SK-N-SH treated with all-trans-retinoic acid at 6 μM for 48 hours (cell line): ENCODE data around the gene ST6GALNAC3.
"Not testable (repeated sequence)": the region's sequence is repeated elsewhere in the genome, so short reads cannot be mapped to it uniquely, and the experiment has no call there.

ENCODE experiments used
- ATAC-seq: fragments of 200-7000 bp; cut with Tn5 transposase; 3 replicates; pipeline ENCODE4 v1.9.1; 2020; ENCODE audit warnings: mild to moderate bottlenecking, moderate library complexity
- ARNTL ChIP-seq: fragments of 450-650 bp; formaldehyde crosslinking; IDR thresholded peaks from 2 replicates; pipeline ENCODE4 v1.5.0; 2020; ENCODE audit warnings: low read depth, mild to moderate bottlenecking, moderate library complexity, borderline replicate concordance
- BACH2 ChIP-seq: fragments of 250-450 bp; sonication (Bioruptor Pico); IDR thresholded peaks from 2 replicates; pipeline ENCODE4 v1.9.0; 2021; ENCODE audit warnings: mild to moderate bottlenecking, borderline replicate concordance
- CREB5 ChIP-seq: fragments of 250-450 bp; sonication (Bioruptor Pico); IDR thresholded peaks from 2 replicates; pipeline ENCODE4 v1.5.1; 2020; ENCODE audit warnings: low read depth, mild to moderate bottlenecking, moderate library complexity
- CSRNP3 ChIP-seq: fragments of 250-450 bp; sonication (Bioruptor Pico); IDR thresholded peaks from 2 replicates; pipeline ENCODE4 v1.5.1; 2021; ENCODE audit warnings: mild to moderate bottlenecking, moderate library complexity
- ESRRG ChIP-seq: fragments of 250-450 bp; sonication (Bioruptor Pico); IDR thresholded peaks from 2 replicates; pipeline ENCODE4 v1.6.1; 2021; ENCODE audit warnings: mild to moderate bottlenecking
- GLIS3 ChIP-seq: fragments of 250-450 bp; sonication (Bioruptor Pico); IDR thresholded peaks from 2 replicates; pipeline ENCODE4 v1.5.0; 2020; ENCODE audit warnings: mild to moderate bottlenecking, moderate library complexity
- ISL1 ChIP-seq: fragments of 250-450 bp; sonication (Bioruptor Pico); IDR thresholded peaks from 2 replicates; pipeline ENCODE4 v2.1.2; 2022; ENCODE audit warnings: mild to moderate bottlenecking, moderate library complexity
- OSR1 ChIP-seq: fragments of 250-450 bp; sonication (Bioruptor Pico); IDR thresholded peaks from 2 replicates; pipeline ENCODE4 v1.8.0; 2022; ENCODE audit warnings: moderate library complexity, mild to moderate bottlenecking, inconsistent platforms
- PPARA ChIP-seq: fragments of 250-450 bp; sonication (Bioruptor Pico); IDR thresholded peaks from 2 replicates; pipeline ENCODE4 v1.5.0; 2020; ENCODE audit warnings: mild to moderate bottlenecking, borderline replicate concordance
- SNAI2 ChIP-seq: fragments of 250-450 bp; sonication (Bioruptor Pico); IDR thresholded peaks from 2 replicates; pipeline ENCODE4 v1.5.0; 2020; ENCODE audit warnings: mild to moderate bottlenecking, moderate library complexity
- TCF4 ChIP-seq: fragments of 250-450 bp; sonication (Bioruptor Pico); IDR thresholded peaks from 2 replicates; pipeline ENCODE4 v1.8.0; 2021; ENCODE audit warnings: mild to moderate bottlenecking, moderate library complexity, borderline replicate concordance
- TOX ChIP-seq: fragments of 250-450 bp; sonication (Bioruptor Pico); IDR thresholded peaks from 2 replicates; pipeline ENCODE4 v1.8.0; 2021; ENCODE audit warnings: mild to moderate bottlenecking, moderate library complexity, borderline replicate concordance
- TSHZ2 ChIP-seq: fragments of 250-450 bp; sonication (Bioruptor Pico); IDR thresholded peaks from 2 replicates; pipeline ENCODE4 v1.5.0; 2020; ENCODE audit warnings: mild to moderate bottlenecking, moderate library complexity
- ZC3H10 ChIP-seq: fragments of 250-450 bp; sonication (Bioruptor Pico); IDR thresholded peaks from 2 replicates; pipeline ENCODE4 v1.5.1; 2021; ENCODE audit warnings: mild to moderate bottlenecking, moderate library complexity
- ZFP3 ChIP-seq: fragments of 250-450 bp; sonication (Bioruptor Pico); IDR thresholded peaks from 2 replicates; pipeline ENCODE4 v1.5.0; 2020; ENCODE audit warnings: mild to moderate bottlenecking, moderate library complexity
- ZFP30 ChIP-seq: fragments of 450-650 bp; formaldehyde crosslinking; IDR thresholded peaks from 2 replicates; pipeline ENCODE4 v1.5.0; 2022; ENCODE audit warnings: mild to moderate bottlenecking, moderate library complexity
- ZNF565 ChIP-seq: fragments of 450-650 bp; formaldehyde crosslinking; conservative IDR thresholded peaks from 2 replicates; pipeline ENCODE4 v1.5.0; 2020; ENCODE audit warnings: low read depth, mild to moderate bottlenecking, moderate library complexity
- ZNF8 ChIP-seq: fragments of 450-650 bp; formaldehyde crosslinking; IDR thresholded peaks from 2 replicates; pipeline ENCODE4 v1.5.0; 2020; ENCODE audit warnings: mild to moderate bottlenecking, moderate library complexity
- TF ChIP-seq, protein P1 (sequence below): fragments of 250-450 bp; sonication (Bioruptor Pico); IDR thresholded peaks from 2 replicates; pipeline ENCODE4 v1.8.0; 2021; ENCODE audit warnings: low read depth, mild to moderate bottlenecking, moderate library complexity, borderline replicate concordance

Gene ST6GALNAC3

GRCh38 chr1:76242587-76242986, 168.0 kb downstream of the ST6GALNAC3 start:
- not testable (repeated sequence) for ATAC-seq
- TF ChIP-seq ZNF8 (CRISPR knock-in tag) = peak; percentile 79
- TF ChIP-seq, all 23 proteins: peak for 1; not testable (repeated sequence) for 22

GRCh38 chr1:76247261-76247852, 172.8 kb downstream of the ST6GALNAC3 start:
- ATAC-seq = no peak
- no peak for TF ChIP-seq TSHZ2 (CRISPR knock-in tag)
- no peak for TF ChIP-seq TCF4 (CRISPR knock-in tag)
- no peak for TF ChIP-seq ZFP3 (CRISPR knock-in tag)
- TF ChIP-seq ZFP30 (CRISPR knock-in tag) = no peak
- TF ChIP-seq ESRRG = no peak
- TF ChIP-seq CREB5 (CRISPR knock-in tag) = no peak
- no peak for TF ChIP-seq TOX
- no peak for TF ChIP-seq ZC3H10 (CRISPR knock-in tag)

GRCh38 chr1:76250271-76250670, 175.7 kb downstream of the ST6GALNAC3 start:
- no peak for ATAC-seq
- TF ChIP-seq PPARA (no peak), ZFP30 (CRISPR knock-in tag) (no peak), ZFP3 (CRISPR knock-in tag) (no peak), BACH2 (CRISPR knock-in tag) (no peak), CREB5 (CRISPR knock-in tag) (no peak), CSRNP3 (CRISPR knock-in tag) (no peak), SNAI2 (CRISPR knock-in tag) (no peak)
- TF ChIP-seq, protein P1, sequence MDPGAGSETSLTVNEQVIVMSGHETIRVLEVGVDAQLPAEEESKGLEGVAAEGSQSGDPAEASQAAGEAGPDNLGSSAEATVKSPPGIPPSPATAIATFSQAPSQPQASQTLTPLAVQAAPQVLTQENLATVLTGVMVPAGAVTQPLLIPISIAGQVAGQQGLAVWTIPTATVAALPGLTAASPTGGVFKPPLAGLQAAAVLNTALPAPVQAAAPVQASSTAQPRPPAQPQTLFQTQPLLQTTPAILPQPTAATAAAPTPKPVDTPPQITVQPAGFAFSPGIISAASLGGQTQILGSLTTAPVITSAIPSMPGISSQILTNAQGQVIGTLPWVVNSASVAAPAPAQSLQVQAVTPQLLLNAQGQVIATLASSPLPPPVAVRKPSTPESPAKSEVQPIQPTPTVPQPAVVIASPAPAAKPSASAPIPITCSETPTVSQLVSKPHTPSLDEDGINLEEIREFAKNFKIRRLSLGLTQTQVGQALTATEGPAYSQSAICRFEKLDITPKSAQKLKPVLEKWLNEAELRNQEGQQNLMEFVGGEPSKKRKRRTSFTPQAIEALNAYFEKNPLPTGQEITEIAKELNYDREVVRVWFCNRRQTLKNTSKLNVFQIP (CRISPR knock-in tag) = no peak

DNA sequence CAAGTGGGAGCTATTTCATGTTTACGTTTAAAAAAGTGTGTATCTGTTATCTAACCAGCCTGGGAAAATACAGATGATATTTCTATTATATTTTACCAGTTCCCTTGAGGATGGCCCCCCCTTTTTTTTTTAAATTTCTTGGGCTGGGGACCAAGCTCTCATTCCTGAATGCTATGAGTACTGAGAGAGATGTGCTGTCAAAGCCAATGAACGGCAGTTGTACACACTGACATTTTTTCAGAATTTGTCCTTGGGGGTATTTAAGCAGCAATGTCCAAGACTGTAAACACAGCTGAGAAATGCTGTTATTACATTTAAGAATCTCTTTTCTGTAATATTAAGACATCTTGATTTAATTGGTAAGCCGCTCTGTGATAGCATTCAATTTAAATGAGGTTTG, 177.9 kb downstream of the ST6GALNAC3 start:
- no peak for TF ChIP-seq ARNTL (CRISPR knock-in tag)
- no peak for TF ChIP-seq GLIS3 (CRISPR knock-in tag)
- no peak for TF ChIP-seq ZNF565 (CRISPR knock-in tag)
- TF ChIP-seq ZC3H10 (CRISPR knock-in tag) = no peak
- no peak for TF ChIP-seq TOX
- no peak for TF ChIP-seq ESRRG
- TF ChIP-seq TCF4 (CRISPR knock-in tag) = no peak
- no peak for TF ChIP-seq BACH2 (CRISPR knock-in tag)
- no peak for TF ChIP-seq ISL1 (CRISPR knock-in tag)
- TF ChIP-seq OSR1 (CRISPR knock-in tag) = no peak
- TF ChIP-seq TSHZ2 (CRISPR knock-in tag) = no peak
- TF ChIP-seq SNAI2 (CRISPR knock-in tag) = no peak
- ATAC-seq = no peak
